Small intestine (tissue), 7 donors: Measurements from ENCODE around the gene CGB2. TPM values are rescaled to one million over a fixed set of nuclear protein-coding genes. Genes with fewer than 3 reads are reported as not detected.
A peak's percentile ranks its signal among the peaks of the same experiment; 100 is the strongest.
"Not testable (repeated sequence)": the region's sequence is repeated elsewhere in the genome, so short reads cannot be mapped to it uniquely, and the experiment has no call there.

Source experiments
- DNase-seq, 2 donors: peaks; one replicate each; pipeline versions ENCODE4 v3.0.0 to v3.0.0-alpha.2; 2013
- FAIRE-seq: peaks from 2 replicates; lab custom pipeline; 2012; peaks lifted over from hg19 to GRCh38; lab: Jason Lieb, UNC
- H3K27ac ChIP-seq, 3 donors: one replicate each; pipeline ENCODE4 v1.5.1; 2013; ENCODE audit warnings: low read length in 2 of 3, mild to moderate bottlenecking in 2 of 3, control low read depth in 1 of 3, inconsistent platforms in 1 of 3, low read depth in 1 of 3, moderate library complexity in 1 of 3
- H3K27me3 ChIP-seq, 3 donors: one replicate each; pipeline ENCODE4 v1.6.1; 2013; ENCODE audit warnings: low read length in 3 of 3, inconsistent platforms in 1 of 3; ENCODE audit not compliant: control insufficient read depth in 3 of 3, insufficient read depth in 3 of 3
- H3K36me3 ChIP-seq, 3 donors: one replicate each; pipeline ENCODE4 v1.6.1; 2013; ENCODE audit warnings: low read length in 3 of 3, inconsistent platforms in 1 of 3, low read depth in 1 of 3, mild to moderate bottlenecking in 1 of 3, moderate library complexity in 1 of 3; ENCODE audit not compliant: control insufficient read depth in 3 of 3, insufficient read depth in 2 of 3
- H3K4me1 ChIP-seq, 3 donors: one replicate each; pipeline ENCODE4 v1.6.1; 2013; ENCODE audit warnings: low read length in 2 of 3, inconsistent platforms in 1 of 3, low read depth in 1 of 3, mild to moderate bottlenecking in 1 of 3, moderate library complexity in 1 of 3; ENCODE audit not compliant: control insufficient read depth in 3 of 3, insufficient read depth in 2 of 3
- H3K4me3 ChIP-seq, 3 donors: one replicate each; pipeline ENCODE4 v1.5.1; 2013; ENCODE audit warnings: low read length in 3 of 3, control low read depth in 1 of 3, inconsistent platforms in 1 of 3, low read depth in 1 of 3, mild to moderate bottlenecking in 1 of 3, moderate library complexity in 1 of 3
- H3K9me3 ChIP-seq, 2 donors: one replicate each; pipeline ENCODE4 v1.6.1; 2013; ENCODE audit warnings: low read depth in 1 of 2, low read length in 1 of 2; ENCODE audit not compliant: control insufficient read depth in 2 of 2, insufficient read depth in 1 of 2
- WGBS, 3 donors: extraction: QIAGEN DNeasy Blood & Tissue Kit; methylation state at CpG; one replicate each; pipeline ENCODE4 v1.1.7; 2013; 5-methylcytosine and 5-hydroxymethylcytosine counted together
- polyA plus RNA-seq, 4 donors: library from polyadenylated mRNA; stranded (reverse) in 3 of 4; unstranded in 1 of 4; fragments of 200-250 nt in 3 of 4; fragments of 120-200 nt in 1 of 4; gene quantifications; one replicate each; pipeline versions ENCODE4 v1.2.1 to v1.2.3, GENCODE V29; 2013
- donor health status: healthy with polysubstance abuse.
- donor health status: control.
- donor health status: control.
- donor health status: Bipolar disorder and iron deficiency.
- donor health status: healthy.

Gene CGB2
- polyA plus RNA-seq, 4 donors, result not detected

GRCh38 chr19:49071860-49072547 lies 40.3 kb downstream of the CGB2 start:
- no peak for FAIRE-seq
- H3K9me3 ChIP-seq, result peaks cover 0 to 7% of the 10 kb centered on the region in 2 donors
- peak overlapping the region in 1 of 3 donors; percentile 20 for H3K4me3 ChIP-seq
- no peaks in the 10 kb centered on the region for H3K4me1 ChIP-seq
- H3K36me3 ChIP-seq, result no peaks in the 10 kb centered on the region
- peaks cover 3 to 55% (median 24%) of the 10 kb centered on the region in 3 donors for H3K27me3 ChIP-seq
- DNase-seq, result peak in 1 of 2 donors; percentile 26
- WGBS, 3 donors, result 7 to 18% (median 8%) methylated on average over 62 to 93 of the region's 93 CpGs
- no peak overlapping the region for H3K27ac ChIP-seq

GRCh38 chr19:49073514-49074378 lies 42.1 kb downstream of the CGB2 start:
- no peaks in the 10 kb centered on the region for H3K4me1 ChIP-seq
- DNase-seq (no peak), FAIRE-seq (no peak)
- WGBS, 3 donors, result 49 to 66% (median 53%) methylated on average over 23 of the region's 23 CpGs
- no peak overlapping the region for H3K4me3 ChIP-seq
- H3K27me3 ChIP-seq, result peaks cover 3 to 48% (median 22%) of the 10 kb centered on the region in 3 donors
- H3K9me3 ChIP-seq, result peaks cover 0 to 7% of the 10 kb centered on the region in 2 donors
- no peak overlapping the region for H3K27ac ChIP-seq
- H3K36me3 ChIP-seq, result no peaks in the 10 kb centered on the region

- DNase-seq, result peak; percentile 54 to 77
- H3K4me3 ChIP-seq, H3K27ac ChIP-seq, H3K9me3 ChIP-seq, H3K36me3 ChIP-seq, FAIRE-seq, H3K4me1 ChIP-seq: not testable (repeated sequence)
- WGBS, 3 donors, result 8 to 23% (median 14%) methylated on average over 6 to 8 of the region's 9 CpGs
- peaks cover 3 to 37% (median 19%) of the 10 kb centered on the region in 3 donors for H3K27me3 ChIP-seq
These were observed 43.2 kb downstream of the CGB2 start for GRCh38 chr19:49074869-49075268.

- DNase-seq, result no peak
- Histone ChIP-seq H3K27me3 (peaks cover 0 to 5% (median 0%) of the 10 kb centered on the region in 3 donors), H3K27ac (no peak overlapping the region), H3K36me3 (no peaks in the 10 kb centered on the region), H3K4me1 (no peaks in the 10 kb centered on the region), H3K4me3 (no peak overlapping the region), H3K9me3 (no peaks in the 10 kb centered on the region)
- WGBS, 3 donors, result 78 to 92% (median 88%) methylated on average over 4 of the region's 4 CpGs
- FAIRE-seq, result no peak
These were observed 48.7 kb downstream of the CGB2 start for GRCh38 chr19:49080392-49080791.

- whole genome bisulfite sequencing, 3 donors, result 80 to 100% (median 94%) methylated on average over 1 of the region's 1 CpG
These were observed 49.6 kb downstream of the CGB2 start for GRCh38 chr19:49081273-49081672.

More at GRCh38 chr19:49081273-49081672, 49.6 kb downstream of the CGB2 start:
- no peak overlapping the region for H3K4me3 ChIP-seq
- peaks cover 0 to under 1% (median 0%) of the 10 kb centered on the region in 3 donors for H3K4me1 ChIP-seq
- H3K9me3 ChIP-seq, result no peaks in the 10 kb centered on the region
- H3K27me3 ChIP-seq, result peaks cover 0 to 5% (median 0%) of the 10 kb centered on the region in 3 donors
- H3K27ac ChIP-seq, result no peak overlapping the region
- peaks cover 0 to 1% (median 0%) of the 10 kb centered on the region in 3 donors for H3K36me3 ChIP-seq
- no peak for FAIRE-seq
- no peak for DNase-seq

Other genes starting within 250 kb of the CGB2 start
- gene BCAT2, start 220.9 kb upstream of the CGB2 start, polyA plus RNA-seq, result 10 to 100 TPM; 16.2 to 70.9 (median 30.2) TPM
- 100 to 1,000 TPM in 1 of 4 donors, 10 to 100 TPM in 1, 1 to 10 TPM in 1, not detected in 1; 4.4 to 102 (median 11.6) TPM for gene HSD17B14, start 195.4 kb upstream of the CGB2 start, polyA plus RNA-seq
- 10 to 100 TPM in 2 of 4 donors, 1 to 10 TPM in 2; 4.0 to 20.3 (median 12.8) TPM for gene PLEKHA4, start 163.3 kb upstream of the CGB2 start, polyA plus RNA-seq
- gene PPP1R15A, start 159.5 kb upstream of the CGB2 start, polyA plus RNA-seq, result 10 to 100 TPM; 52.8 to 73.0 (median 60.6) TPM
- gene TULP2, start 133.1 kb upstream of the CGB2 start, polyA plus RNA-seq, result under 1 TPM in 2 of 4 donors, not detected in 2; 0.10 to 0.38 TPM
- gene NUCB1, start 131.6 kb upstream of the CGB2 start, polyA plus RNA-seq, result 100 to 1,000 TPM; 102 to 359 (median 228) TPM
- 10 to 100 TPM in 2 of 4 donors, 1 to 10 TPM in 2; 2.9 to 36.2 (median 13.8) TPM for gene DHDH, start 98.2 kb upstream of the CGB2 start, polyA plus RNA-seq
- gene BAX, start 77.0 kb upstream of the CGB2 start, polyA plus RNA-seq, result 100 to 1,000 TPM; 138 to 199 (median 162) TPM
- 1,000 to 10,000 TPM; 4,142 to 9,292 (median 8,268) TPM for gene FTL, start 66.6 kb upstream of the CGB2 start, polyA plus RNA-seq
- 10 to 100 TPM; 16.2 to 40.0 (median 25.0) TPM for gene GYS1, start 38.6 kb upstream of the CGB2 start, polyA plus RNA-seq
- 100 to 1,000 TPM in 1 of 4 donors, 10 to 100 TPM in 3; 45.4 to 108 (median 57.3) TPM for gene RUVBL2, start 38.0 kb upstream of the CGB2 start, polyA plus RNA-seq
- 10 to 100 TPM in 1 of 4 donors, 1 to 10 TPM in 2, under 1 TPM in 1; 0.12 to 40.5 (median 5.2) TPM for gene LHB, start 14.8 kb upstream of the CGB2 start, polyA plus RNA-seq
- gene CGB3, start 7.6 kb upstream of the CGB2 start, polyA plus RNA-seq, result not detected
- not detected for gene CGB1, start 5.0 kb downstream of the CGB2 start, polyA plus RNA-seq
- gene CGB5, start 12.0 kb downstream of the CGB2 start, polyA plus RNA-seq, result under 1 TPM in 1 of 4 donors, not detected in 3; 0.09 TPM
- not detected for gene CGB8, start 17.2 kb downstream of the CGB2 start, polyA plus RNA-seq
- gene CGB7, start 25.9 kb downstream of the CGB2 start, polyA plus RNA-seq, result under 1 TPM in 2 of 4 donors, not detected in 2; 0.03 to 0.13 TPM
- under 1 TPM in 1 of 4 donors, not detected in 3; 0.34 TPM for gene NTF4, start 32.9 kb downstream of the CGB2 start, polyA plus RNA-seq
- under 1 TPM in 1 of 4 donors, not detected in 3; 0.03 TPM for gene KCNA7, start 40.8 kb downstream of the CGB2 start, polyA plus RNA-seq
- 100 to 1,000 TPM; 159 to 237 (median 223) TPM for gene SNRNP70, start 53.6 kb downstream of the CGB2 start, polyA plus RNA-seq
- 10 to 100 TPM in 2 of 4 donors, 1 to 10 TPM in 2; 7.7 to 21.9 (median 14.5) TPM for gene LIN7B, start 82.5 kb downstream of the CGB2 start, polyA plus RNA-seq
- 1 to 10 TPM; 1.4 to 7.6 (median 4.4) TPM for gene C19orf73, start 87.3 kb downstream of the CGB2 start, polyA plus RNA-seq
- 10 to 100 TPM in 3 of 4 donors, 1 to 10 TPM in 1; 2.8 to 48.6 (median 30.1) TPM for gene PPFIA3, start 87.7 kb downstream of the CGB2 start, polyA plus RNA-seq
- 1 to 10 TPM in 3 of 4 donors, under 1 TPM in 1; 0.67 to 2.6 (median 2.0) TPM for gene HRC, start 123.5 kb downstream of the CGB2 start, polyA plus RNA-seq
- 100 to 1,000 TPM in 2 of 4 donors, 10 to 100 TPM in 2; 15.8 to 298 (median 92.6) TPM for gene TRPM4, start 125.9 kb downstream of the CGB2 start, polyA plus RNA-seq